ENCODE measurements around the gene HAX1.
"Not testable (repeated sequence)": the region's sequence is repeated elsewhere in the genome, so short reads cannot be mapped to it uniquely, and the experiment has no call there.

Gene HAX1

GRCh38 chr1:154288661-154289060, 16.2 kb downstream of the HAX1 start:
- no peak for DNase-seq

GRCh38 chr1:154290921-154291320, 18.5 kb downstream of the HAX1 start:
- no peak for DNase-seq

GRCh38 chr1:154295408-154296235, 23.2 kb downstream of the HAX1 start:
- DNase-seq: no peak

GRCh38 chr1:154301582-154301981, 29.2 kb downstream of the HAX1 start:
- no peak for DNase-seq

- DNase-seq: no peak
Measured at GRCh38 chr1:154304664-154305337, 32.4 kb downstream of the HAX1 start.

- DNase-seq: no peak
Measured at GRCh38 chr1:154306151-154306550, 33.7 kb downstream of the HAX1 start.

GRCh38 chr1:154307670-154308270, 35.3 kb downstream of the HAX1 start:
- not testable (repeated sequence) for DNase-seq

- not testable (repeated sequence) for DNase-seq
Measured at GRCh38 chr1:154309136-154309535, 36.7 kb downstream of the HAX1 start.

- not testable (repeated sequence) for DNase-seq
Measured at GRCh38 chr1:154312229-154313065, 40.0 kb downstream of the HAX1 start.

- no peak for DNase-seq
Measured at GRCh38 chr1:154313066-154313356, 40.6 kb downstream of the HAX1 start.

GRCh38 chr1:154314226-154314625, 41.8 kb downstream of the HAX1 start:
- DNase-seq: not testable (repeated sequence)

GRCh38 chr1:154316704-154317103, 44.3 kb downstream of the HAX1 start:
- no peak for DNase-seq

- no peak for DNase-seq
Measured at GRCh38 chr1:154318386-154318785, 46.0 kb downstream of the HAX1 start.

- DNase-seq: no peak
Measured at GRCh38 chr1:154320882-154321608, 48.6 kb downstream of the HAX1 start, which contains the start of gene AQP10. Gene AQP10, plus strand, starts transcription at chr1:154321093. Its CDS starts 63 bp downstream, at chr1:154321156.

- DNase-seq: not testable (repeated sequence)
Measured at GRCh38 chr1:154321609-154321934, 49.1 kb downstream of the HAX1 start.

- DNase-seq: no peak
Measured at GRCh38 chr1:154323493-154323892, 51.1 kb downstream of the HAX1 start.

- DNase-seq: no peak
Measured at GRCh38 chr1:154324241-154324640, 51.8 kb downstream of the HAX1 start.

GRCh38 chr1:154324669-154325582, 52.5 kb downstream of the HAX1 start, which contains the start of gene ATP8B2:
Gene ATP8B2, plus strand, starts transcription at chr1:154325525. Its CDS starts 2,617 bp downstream, at chr1:154328142.
- DNase-seq: peak; percentile 85
